DOHH2 (cell line): ENCODE data around the gene ALKBH8.

Source experiments
- CTCF ChIP-seq: fragments of 200-600 bp; sonication (generic); IDR thresholded peaks from one replicate; pipeline ENCODE4 v1.5.1; 2014; ENCODE audit warnings: antibody characterized with exemption, mild to moderate bottlenecking, low read depth, low read length; ENCODE audit not compliant: poor library complexity, severe bottlenecking
- EZH2phosphoT487 ChIP-seq: fragments of 200-600 bp; sonication (generic); IDR thresholded peaks from 2 replicates; pipeline ENCODE4 v1.6.1; 2017; ENCODE audit warnings: borderline replicate concordance, mild to moderate bottlenecking, antibody characterized with exemption, low read length, moderate library complexity, mixed read lengths

GRCh38 chr11:107609400-107610218, 44.1 kb upstream of the ALKBH8 start:
- no peak for TF ChIP-seq CTCF
- no peak for TF ChIP-seq EZH2phosphoT487
